ENCODE measurements around the gene SLC9A8.

DNA sequence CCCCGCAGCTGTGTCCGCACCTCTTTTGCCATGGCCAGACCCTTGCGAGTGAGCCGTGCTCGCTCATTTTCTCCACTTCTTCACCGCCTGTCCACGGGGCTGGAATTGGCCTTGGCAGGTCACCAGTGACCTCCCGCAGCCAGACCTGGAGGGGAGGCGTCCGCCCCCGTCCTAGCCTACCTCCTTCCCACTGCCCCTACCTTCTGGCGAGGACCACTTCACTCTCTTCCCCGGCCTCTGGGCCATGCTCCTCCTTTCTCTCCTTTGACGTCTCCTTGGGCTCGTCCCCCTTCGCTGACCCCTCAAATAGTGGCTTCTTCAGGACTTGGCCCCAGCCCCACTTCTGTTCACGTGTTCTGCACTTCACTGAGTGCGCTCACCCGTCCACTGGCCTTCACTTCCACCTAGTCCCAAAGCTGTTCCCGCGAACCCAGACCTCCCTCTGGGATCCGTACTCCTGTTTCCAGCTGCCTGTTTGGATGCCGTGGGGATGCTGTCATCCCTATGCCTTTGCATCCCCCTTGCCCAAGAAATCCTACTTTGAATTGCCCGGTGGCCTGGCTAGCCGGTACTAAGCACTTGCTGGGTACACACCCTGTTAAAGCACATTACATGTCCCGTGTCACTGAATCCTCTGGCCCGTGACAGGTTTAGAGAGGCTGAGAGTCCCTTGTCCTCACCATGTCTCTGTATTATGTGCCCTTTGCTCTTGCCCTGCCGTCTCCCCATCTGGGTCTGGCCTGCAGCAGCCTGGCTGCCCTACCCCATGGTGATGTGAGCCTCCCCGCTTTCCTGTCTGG, 69.7 kb downstream of the SLC9A8 start:
- TF ChIP-seq, protein P1, sequence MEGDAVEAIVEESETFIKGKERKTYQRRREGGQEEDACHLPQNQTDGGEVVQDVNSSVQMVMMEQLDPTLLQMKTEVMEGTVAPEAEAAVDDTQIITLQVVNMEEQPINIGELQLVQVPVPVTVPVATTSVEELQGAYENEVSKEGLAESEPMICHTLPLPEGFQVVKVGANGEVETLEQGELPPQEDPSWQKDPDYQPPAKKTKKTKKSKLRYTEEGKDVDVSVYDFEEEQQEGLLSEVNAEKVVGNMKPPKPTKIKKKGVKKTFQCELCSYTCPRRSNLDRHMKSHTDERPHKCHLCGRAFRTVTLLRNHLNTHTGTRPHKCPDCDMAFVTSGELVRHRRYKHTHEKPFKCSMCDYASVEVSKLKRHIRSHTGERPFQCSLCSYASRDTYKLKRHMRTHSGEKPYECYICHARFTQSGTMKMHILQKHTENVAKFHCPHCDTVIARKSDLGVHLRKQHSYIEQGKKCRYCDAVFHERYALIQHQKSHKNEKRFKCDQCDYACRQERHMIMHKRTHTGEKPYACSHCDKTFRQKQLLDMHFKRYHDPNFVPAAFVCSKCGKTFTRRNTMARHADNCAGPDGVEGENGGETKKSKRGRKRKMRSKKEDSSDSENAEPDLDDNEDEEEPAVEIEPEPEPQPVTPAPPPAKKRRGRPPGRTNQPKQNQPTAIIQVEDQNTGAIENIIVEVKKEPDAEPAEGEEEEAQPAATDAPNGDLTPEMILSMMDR (IDR thresholded peaks at IDR 0.05; ENCODE audit: extremely low read depth in 1 of 2, insufficient read depth in 1 of 2, low read depth in 1 of 2, low read length in 2 of 2) = no peak
- TF ChIP-seq EZH2 (IDR thresholded peaks at IDR 0.05; ENCODE audit: borderline replicate concordance, low read depth, low read length, severe bottlenecking) = no peak
- no peak for TF ChIP-seq POLR2AphosphoS5 (IDR thresholded peaks at IDR 0.05; ENCODE audit: insufficient read depth, low read depth, low read length)
- no peak for TF ChIP-seq MAX (IDR thresholded peaks at IDR 0.05; ENCODE audit: insufficient read depth, insufficient read length)
- TF ChIP-seq POLR2A (IDR thresholded peaks at IDR 0.05; ENCODE audit: low read depth, low read length) = no peak
- TF ChIP-seq FOS (IDR thresholded peaks at IDR 0.05; ENCODE audit: borderline replicate concordance, insufficient read depth, low read length) = no peak

All from endothelial cell of umbilical vein (primary cell).